Measurements from ENCODE around the gene OR6N1. TPM values are rescaled to one million over a fixed set of nuclear protein-coding genes. Genes with fewer than 3 reads are reported as not detected.

Gene OR6N1, protein sequence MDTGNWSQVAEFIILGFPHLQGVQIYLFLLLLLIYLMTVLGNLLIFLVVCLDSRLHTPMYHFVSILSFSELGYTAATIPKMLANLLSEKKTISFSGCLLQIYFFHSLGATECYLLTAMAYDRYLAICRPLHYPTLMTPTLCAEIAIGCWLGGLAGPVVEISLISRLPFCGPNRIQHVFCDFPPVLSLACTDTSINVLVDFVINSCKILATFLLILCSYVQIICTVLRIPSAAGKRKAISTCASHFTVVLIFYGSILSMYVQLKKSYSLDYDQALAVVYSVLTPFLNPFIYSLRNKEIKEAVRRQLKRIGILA
- not detected for total RNA-seq

DNA sequence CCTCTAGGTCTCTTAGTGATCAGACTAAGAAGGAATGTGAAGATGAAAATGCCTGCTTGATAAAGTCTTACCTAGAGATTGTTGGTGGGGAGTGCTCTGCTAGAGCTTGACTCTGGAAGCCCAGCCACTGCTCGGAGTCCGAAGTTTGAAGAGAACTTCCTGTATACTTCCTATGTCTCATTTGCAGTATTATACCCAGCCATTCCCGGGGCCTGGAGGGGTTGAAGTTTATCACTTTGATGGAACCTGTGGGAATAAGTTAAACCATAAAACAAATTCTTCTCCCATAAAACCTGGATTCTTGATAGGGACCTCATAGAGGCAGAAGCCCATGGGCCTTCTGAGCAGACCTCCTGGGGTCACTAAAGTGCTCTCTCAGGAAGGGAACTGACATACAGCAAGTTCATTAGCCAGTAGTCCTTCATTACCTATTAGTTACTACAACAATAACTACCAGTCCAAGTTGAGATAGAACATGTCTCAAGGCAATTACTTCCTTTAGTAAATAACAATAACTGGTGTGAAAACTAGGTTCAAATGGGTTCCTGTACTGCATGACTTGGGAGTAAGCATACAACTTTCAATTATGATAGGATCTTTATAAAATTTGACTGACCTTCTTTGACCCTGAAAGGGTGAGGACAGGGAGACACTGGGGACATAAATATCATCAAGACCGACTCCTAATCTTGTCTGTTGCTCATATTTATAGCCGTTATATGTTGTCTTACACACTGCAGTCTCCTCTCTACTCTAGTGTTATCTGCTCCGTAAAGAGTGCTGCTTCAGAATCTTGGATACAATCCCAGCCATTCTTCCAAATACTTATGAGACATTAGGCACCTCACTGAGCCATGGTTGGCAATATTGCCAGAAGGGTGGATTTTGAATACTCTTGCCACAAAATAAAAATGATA is at the start of gene OR6N1:
OR6N1 (minus strand) TSS at position 246 of the 917 bp plus-strand sequence. CDS start 5,513 bp downstream, outside the sequence.
- H3K27me3 Mint-ChIP-seq, result peaks cover 5% of the 10 kb centered on the region
- DNase-seq, result no peak
- POLR2A ChIA-PET, result no interaction called here
- no peaks in the 10 kb centered on the region for H3K4me1 Mint-ChIP-seq (ENCODE audit: low read depth)
- no peak within 1 kb of the TSS for H3K27ac Mint-ChIP-seq
- intact Hi-C loops (cut with micrococcal nuclease), result no loop called here
- H3K36me3 Mint-ChIP-seq, result no peaks in the 10 kb centered on the region
- CTCF ChIA-PET, result no interaction called here
- no peaks in the 10 kb centered on the region for H3K9me3 Mint-ChIP-seq
- no peak within 1 kb of the TSS for H3K4me3 Mint-ChIP-seq

DNA sequence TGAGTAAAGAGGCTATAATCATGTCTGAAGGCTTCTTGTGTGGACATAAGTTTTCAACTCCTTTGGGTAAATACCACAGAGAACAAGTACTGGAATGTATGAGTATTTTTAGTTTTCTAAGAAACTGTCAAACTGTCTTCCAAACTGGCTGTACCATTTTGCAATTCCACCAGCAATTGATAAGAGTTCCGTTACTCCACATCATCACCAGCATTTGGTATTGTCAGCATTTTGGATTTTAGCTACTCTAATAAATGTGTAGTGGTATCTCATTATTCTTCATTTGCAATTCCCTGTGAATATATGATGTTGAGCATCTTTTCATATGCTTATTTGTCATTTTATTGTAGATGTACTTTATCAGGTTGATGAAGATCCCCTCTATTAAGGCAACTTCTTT is 49.7 kb upstream of the OR6N1 start:
- peaks cover 2% of the 10 kb centered on the region for H3K27me3 Mint-ChIP-seq
- H3K4me1 Mint-ChIP-seq (ENCODE audit: low read depth), result peaks cover 22% of the 10 kb centered on the region
- no peaks in the 10 kb centered on the region for H3K9me3 Mint-ChIP-seq
- no peak overlapping the region for H3K27ac Mint-ChIP-seq
- peaks cover 2% of the 10 kb centered on the region for H3K36me3 Mint-ChIP-seq
- no peak for DNase-seq
- ChIA-PET POLR2A (no interaction called here), CTCF (interaction anchor here (0.6 to 1.0 kb wide), 2 partner anchors 25 to 177 kb away, joined by 3 read pairs; no protein-coding TSS in a partner anchor)
- no peak overlapping the region for H3K4me3 Mint-ChIP-seq
- intact Hi-C loops (cut with micrococcal nuclease), result no loop called here

- Mint-ChIP-seq H3K27me3 (peaks cover 2% of the 10 kb centered on the region), H3K4me1 (ENCODE audit: low read depth) (peaks cover 22% of the 10 kb centered on the region), H3K36me3 (peaks cover 2% of the 10 kb centered on the region), H3K9me3 (no peaks in the 10 kb centered on the region), H3K27ac (peak overlapping the region; percentile 71), H3K4me3 (peak overlapping the region; percentile 46)
- peak; percentile 40 for DNase-seq
- intact Hi-C loops (cut with micrococcal nuclease), result loop anchor here (1.0 to 5.0 kb wide), 4 partner anchors 113 to 257 kb away; partner anchors contain the start of genes AIM2 and PYHIN1
- ChIA-PET POLR2A (interaction anchor here (1.0 to 1.8 kb wide), 3 partner anchors 10 to 257 kb away, joined by 3 to 12 read pairs (median 11); partner anchors contain the start of gene AIM2), CTCF (interaction anchor here (0.6 to 3.3 kb wide), 7 partner anchors 10 to 257 kb away, joined by 3 to 12 read pairs (median 3); partner anchors contain the start of genes AIM2 and MNDA)
Observed at GRCh38 chr1:158819461-158820443, 47.8 kb upstream of the OR6N1 start.

- Mint-ChIP-seq H3K27me3 (peaks cover 2% of the 10 kb centered on the region), H3K27ac (peak overlapping the region; percentile 71), H3K36me3 (peaks cover 2% of the 10 kb centered on the region), H3K9me3 (no peaks in the 10 kb centered on the region), H3K4me3 (no peak overlapping the region), H3K4me1 (ENCODE audit: low read depth) (peaks cover 22% of the 10 kb centered on the region)
- ChIA-PET CTCF (interaction anchor here (0.8 to 3.3 kb wide), 6 partner anchors 10 to 257 kb away, joined by 3 to 12 read pairs (median 4); partner anchors contain the start of genes AIM2 and MNDA), POLR2A (interaction anchor here (1.0 to 1.8 kb wide), 3 partner anchors 11 to 258 kb away, joined by 3 to 12 read pairs (median 11); partner anchors contain the start of gene AIM2)
- no peak for DNase-seq
- intact Hi-C loops (cut with micrococcal nuclease), result loop anchor here (1.0 to 5.0 kb wide), 4 partner anchors 113 to 258 kb away; partner anchors contain the start of genes AIM2 and PYHIN1
Observed at GRCh38 chr1:158818975-158819431, 47.0 kb upstream of the OR6N1 start.

DNA sequence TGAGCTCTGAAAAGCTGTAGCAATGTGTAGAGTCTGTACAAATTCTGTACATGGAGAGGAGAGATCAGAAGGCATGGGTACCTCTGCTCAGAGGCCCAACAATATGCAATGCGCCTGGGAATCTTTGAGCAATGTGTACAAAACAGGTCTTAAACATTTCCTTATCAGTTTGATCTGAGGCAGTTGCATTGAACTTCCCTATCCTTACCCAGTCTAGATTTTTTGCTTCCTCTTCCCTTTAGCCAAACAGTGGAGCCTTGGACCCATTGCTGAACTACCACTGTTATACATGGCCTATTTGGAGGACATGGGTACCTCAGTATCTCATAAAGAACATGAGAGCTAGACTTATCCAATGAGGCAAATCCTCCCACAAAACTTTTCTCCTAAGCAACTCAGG is 46.6 kb upstream of the OR6N1 start:
- intact Hi-C loops (cut with micrococcal nuclease), result loop anchor here (2.0 to 5.0 kb wide), 2 partner anchors 114 to 258 kb away; partner anchors contain the start of genes AIM2 and PYHIN1
- H3K4me3 Mint-ChIP-seq, result no peak overlapping the region
- H3K9me3 Mint-ChIP-seq, result no peaks in the 10 kb centered on the region
- H3K27me3 Mint-ChIP-seq, result peaks cover 2% of the 10 kb centered on the region
- peaks cover 22% of the 10 kb centered on the region for H3K4me1 Mint-ChIP-seq (ENCODE audit: low read depth)
- no peak for DNase-seq
- ChIA-PET CTCF (interaction anchor here (0.8 to 3.3 kb wide), 6 partner anchors 10 to 258 kb away, joined by 3 to 12 read pairs (median 4); partner anchors contain the start of genes AIM2 and MNDA), POLR2A (interaction anchor here (1.0 to 1.8 kb wide), 3 partner anchors 12 to 258 kb away, joined by 3 to 12 read pairs (median 11); partner anchors contain the start of gene AIM2)
- H3K36me3 Mint-ChIP-seq, result peaks cover under 1% of the 10 kb centered on the region
- H3K27ac Mint-ChIP-seq, result peak overlapping the region; percentile 71

GRCh38 chr1:158814970-158815369 is 43.0 kb upstream of the OR6N1 start:
- H3K27me3 Mint-ChIP-seq, result no peaks in the 10 kb centered on the region
- H3K4me3 Mint-ChIP-seq, result no peak overlapping the region
- peaks cover 18% of the 10 kb centered on the region for H3K4me1 Mint-ChIP-seq (ENCODE audit: low read depth)
- DNase-seq, result no peak
- H3K27ac Mint-ChIP-seq, result no peak overlapping the region
- H3K36me3 Mint-ChIP-seq, result no peaks in the 10 kb centered on the region
- H3K9me3 Mint-ChIP-seq, result no peaks in the 10 kb centered on the region
- intact Hi-C loops (cut with micrococcal nuclease), result loop anchor here (5.0 kb wide), 1 partner anchor 117 kb away; the partner anchor contains the start of gene PYHIN1
- ChIA-PET CTCF (no interaction called here), POLR2A (no interaction called here)

DNA sequence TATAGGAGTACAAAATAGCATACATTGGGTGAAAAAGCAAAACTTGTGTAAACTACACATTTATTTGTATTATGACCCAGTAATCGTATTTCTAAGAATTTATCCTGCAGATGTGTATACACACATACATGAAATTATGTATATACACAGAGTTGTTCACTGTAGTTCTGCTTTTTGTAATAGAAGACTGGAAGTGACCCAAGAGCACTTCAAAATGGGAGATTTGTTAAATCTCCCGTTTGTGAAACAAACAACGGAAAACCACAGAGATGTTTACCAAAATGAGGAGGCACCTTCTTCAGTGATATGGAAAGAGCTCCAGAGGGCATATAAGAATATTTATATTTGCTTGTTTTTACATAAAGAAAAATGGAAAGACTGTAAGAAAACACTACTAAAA is 41.2 kb upstream of the OR6N1 start:
- H3K4me3 Mint-ChIP-seq, result no peak overlapping the region
- DNase-seq, result no peak
- intact Hi-C loops (cut with micrococcal nuclease), result no loop called here
- no peaks in the 10 kb centered on the region for H3K27me3 Mint-ChIP-seq
- ChIA-PET POLR2A (no interaction called here), CTCF (no interaction called here)
- H3K4me1 Mint-ChIP-seq (ENCODE audit: low read depth), result peaks cover under 1% of the 10 kb centered on the region
- no peak overlapping the region for H3K27ac Mint-ChIP-seq
- no peaks in the 10 kb centered on the region for H3K9me3 Mint-ChIP-seq
- no peaks in the 10 kb centered on the region for H3K36me3 Mint-ChIP-seq

- Mint-ChIP-seq H3K27ac (no peak overlapping the region), H3K4me3 (no peak overlapping the region), H3K9me3 (no peaks in the 10 kb centered on the region), H3K27me3 (no peaks in the 10 kb centered on the region), H3K36me3 (no peaks in the 10 kb centered on the region), H3K4me1 (ENCODE audit: low read depth) (no peaks in the 10 kb centered on the region)
- no peak for DNase-seq
- ChIA-PET POLR2A (no interaction called here), CTCF (no interaction called here)
- intact Hi-C loops (cut with micrococcal nuclease), result no loop called here
Observed at GRCh38 chr1:158812336-158812735, 40.3 kb upstream of the OR6N1 start.

DNA sequence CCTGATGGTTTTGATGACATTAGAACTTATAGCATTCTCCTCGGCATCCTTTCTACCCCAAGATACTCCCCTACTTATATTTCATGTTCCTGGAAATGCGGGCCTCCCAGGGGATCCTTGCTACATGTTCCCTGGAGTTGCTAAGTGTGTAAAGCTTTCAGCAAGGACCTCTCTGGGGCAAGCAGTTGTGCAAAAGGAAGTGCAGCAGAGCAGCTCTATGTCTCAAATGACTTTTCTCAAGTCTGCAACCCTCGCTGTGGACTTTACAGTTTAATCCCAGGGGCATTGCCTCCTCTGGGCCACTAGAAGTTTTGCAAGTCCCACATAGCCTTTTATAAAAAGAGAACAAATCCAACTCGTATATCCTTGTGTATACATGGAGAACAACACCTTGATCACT is 38.3 kb upstream of the OR6N1 start:
- H3K4me1 Mint-ChIP-seq (ENCODE audit: low read depth), result no peaks in the 10 kb centered on the region
- intact Hi-C loops (cut with micrococcal nuclease), result no loop called here
- DNase-seq, result no peak
- H3K4me3 Mint-ChIP-seq, result no peak overlapping the region
- no peaks in the 10 kb centered on the region for H3K27me3 Mint-ChIP-seq
- no peaks in the 10 kb centered on the region for H3K9me3 Mint-ChIP-seq
- H3K36me3 Mint-ChIP-seq, result no peaks in the 10 kb centered on the region
- H3K27ac Mint-ChIP-seq, result no peak overlapping the region
- ChIA-PET CTCF (no interaction called here), POLR2A (no interaction called here)

- CTCF ChIA-PET, result no interaction called here
- Mint-ChIP-seq H3K4me1 (ENCODE audit: low read depth) (no peaks in the 10 kb centered on the region), H3K4me3 (no peak overlapping the region), H3K36me3 (no peaks in the 10 kb centered on the region), H3K9me3 (no peaks in the 10 kb centered on the region), H3K27ac (no peak overlapping the region), H3K27me3 (no peaks in the 10 kb centered on the region)
- intact Hi-C loops (cut with micrococcal nuclease), result no loop called here
- no peak for DNase-seq
- POLR2A ChIA-PET, result no interaction called here
Observed at GRCh38 chr1:158809862-158810261, 37.9 kb upstream of the OR6N1 start.

- no peak overlapping the region for H3K4me3 Mint-ChIP-seq
- H3K27me3 Mint-ChIP-seq, result no peaks in the 10 kb centered on the region
- intact Hi-C loops (cut with micrococcal nuclease), result no loop called here
- no peaks in the 10 kb centered on the region for H3K9me3 Mint-ChIP-seq
- H3K36me3 Mint-ChIP-seq, result no peaks in the 10 kb centered on the region
- ChIA-PET CTCF (interaction anchor here (1.4 kb wide), 1 partner anchor 10 kb away, joined by 3 read pairs; no protein-coding TSS in a partner anchor), POLR2A (no interaction called here)
- H3K27ac Mint-ChIP-seq, result no peak overlapping the region
- no peak for DNase-seq
- no peaks in the 10 kb centered on the region for H3K4me1 Mint-ChIP-seq (ENCODE audit: low read depth)
Observed at GRCh38 chr1:158809256-158809655, 37.3 kb upstream of the OR6N1 start.

Measured in activated CD4-positive, alpha-beta memory T cell treated with anti-CD3 and anti-CD28 coated beads for 36 hours (primary cell).